ENCODE measurements around the gene OR6B1.

Gene OR6B1

DNA sequence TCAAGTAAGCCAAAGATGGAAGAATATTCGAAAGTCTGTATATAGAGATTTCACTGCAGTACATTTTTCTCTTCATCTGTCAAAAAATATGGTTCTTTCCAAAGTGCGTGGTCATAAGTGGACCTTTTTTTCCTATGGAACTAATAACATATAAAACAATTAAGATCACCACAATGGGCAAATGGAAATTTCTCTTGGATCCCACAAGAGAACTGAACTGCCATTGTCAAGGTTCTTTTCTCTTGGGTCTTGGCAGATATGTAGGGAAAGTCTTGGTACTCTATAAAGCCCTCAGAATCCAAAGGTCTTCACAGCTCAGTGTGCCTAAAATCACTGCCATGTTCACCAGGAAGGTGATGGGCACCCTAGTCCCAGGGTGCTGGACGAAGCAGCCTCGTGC, at the start of gene OR6B1:
TSS of gene OR6B1 (plus strand) at position 301 of the 400 bp plus-strand sequence. CDS start 3,677 bp downstream, outside the sequence.
- DNase-seq: no peak

DNA sequence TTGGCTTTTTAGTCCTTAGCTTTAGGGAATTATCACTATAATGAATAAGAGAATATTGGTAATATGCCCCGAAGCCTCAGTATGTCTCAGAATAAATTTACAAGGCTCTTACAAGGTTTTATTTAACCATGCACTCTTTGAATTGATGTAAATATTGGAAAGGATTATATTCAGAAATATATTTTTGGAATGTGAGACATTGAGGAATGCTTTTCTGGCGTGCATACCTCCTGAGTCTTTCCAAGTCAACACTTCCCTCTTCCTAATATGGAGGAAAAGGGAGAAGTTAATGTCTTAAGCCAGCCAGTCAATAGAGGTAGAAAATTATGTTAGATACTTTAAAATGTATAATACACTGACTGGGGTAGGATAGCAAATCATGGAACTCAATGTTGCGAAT, 46.7 kb upstream of the OR6B1 start:
- DNase-seq: no peak

DNA sequence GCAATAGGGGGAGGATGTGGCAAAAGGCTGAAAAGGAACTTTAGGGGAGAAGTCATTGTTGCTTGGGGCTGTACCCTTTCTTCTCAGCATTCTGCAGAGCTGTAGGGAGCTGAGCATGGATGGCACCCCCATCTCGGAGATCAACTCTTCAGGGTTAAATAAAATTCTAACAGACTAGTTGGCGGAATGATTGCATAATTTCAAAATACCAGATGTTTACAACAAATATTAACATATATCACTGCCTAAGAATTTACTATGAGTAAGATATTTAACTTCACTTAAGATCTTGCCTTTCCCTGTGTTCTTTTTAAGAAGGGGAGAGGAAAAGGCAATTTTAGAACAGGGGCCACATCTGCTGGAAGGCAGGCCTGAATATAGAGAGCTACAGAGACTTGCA, 46.0 kb upstream of the OR6B1 start:
- DNase-seq: no peak

DNA sequence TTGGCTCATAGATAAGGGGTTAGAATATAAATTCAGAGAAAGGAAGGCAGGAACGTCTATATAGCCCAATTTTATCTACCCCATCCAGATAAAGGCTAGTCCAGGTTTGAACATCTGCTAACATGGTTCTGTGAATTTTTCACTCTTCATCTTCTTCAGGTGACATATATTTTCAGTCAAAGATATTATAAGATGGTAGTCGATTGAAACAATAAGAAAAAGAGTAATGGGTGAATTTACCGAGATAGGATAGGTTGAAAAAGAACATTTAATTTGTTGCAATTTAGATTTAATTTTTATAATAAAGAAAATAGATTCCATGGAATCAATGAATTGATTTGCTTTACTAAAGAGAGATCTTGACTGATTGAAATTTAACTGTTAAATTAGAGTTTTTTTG, 45.6 kb upstream of the OR6B1 start, which contains the start of gene OR2F1:
TSS of gene OR2F1 (plus strand) at position 301 of the 400 bp plus-strand sequence. CDS start 5,127 bp downstream, outside the sequence.
- DNase-seq: no peak

DNA sequence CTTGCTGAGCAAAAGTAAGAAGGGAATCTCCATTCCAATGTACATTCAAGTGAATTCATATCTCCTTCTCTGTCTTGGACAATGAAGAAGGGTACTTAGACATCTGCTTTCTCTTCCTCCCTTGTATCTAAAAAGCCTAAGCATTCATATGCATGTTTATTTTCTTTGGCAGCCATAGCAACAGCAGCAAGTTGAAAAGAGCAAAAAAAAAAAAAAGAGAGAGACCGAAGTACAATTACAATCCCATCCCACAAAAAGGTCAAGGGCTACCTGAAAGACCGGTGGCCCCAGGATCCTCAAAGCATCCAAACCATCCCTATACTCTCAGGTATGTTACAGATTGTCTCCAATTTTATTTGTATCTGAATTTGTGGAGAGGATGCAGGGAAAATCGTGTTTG, 41.3 kb upstream of the OR6B1 start:
- DNase-seq: no peak

DNA sequence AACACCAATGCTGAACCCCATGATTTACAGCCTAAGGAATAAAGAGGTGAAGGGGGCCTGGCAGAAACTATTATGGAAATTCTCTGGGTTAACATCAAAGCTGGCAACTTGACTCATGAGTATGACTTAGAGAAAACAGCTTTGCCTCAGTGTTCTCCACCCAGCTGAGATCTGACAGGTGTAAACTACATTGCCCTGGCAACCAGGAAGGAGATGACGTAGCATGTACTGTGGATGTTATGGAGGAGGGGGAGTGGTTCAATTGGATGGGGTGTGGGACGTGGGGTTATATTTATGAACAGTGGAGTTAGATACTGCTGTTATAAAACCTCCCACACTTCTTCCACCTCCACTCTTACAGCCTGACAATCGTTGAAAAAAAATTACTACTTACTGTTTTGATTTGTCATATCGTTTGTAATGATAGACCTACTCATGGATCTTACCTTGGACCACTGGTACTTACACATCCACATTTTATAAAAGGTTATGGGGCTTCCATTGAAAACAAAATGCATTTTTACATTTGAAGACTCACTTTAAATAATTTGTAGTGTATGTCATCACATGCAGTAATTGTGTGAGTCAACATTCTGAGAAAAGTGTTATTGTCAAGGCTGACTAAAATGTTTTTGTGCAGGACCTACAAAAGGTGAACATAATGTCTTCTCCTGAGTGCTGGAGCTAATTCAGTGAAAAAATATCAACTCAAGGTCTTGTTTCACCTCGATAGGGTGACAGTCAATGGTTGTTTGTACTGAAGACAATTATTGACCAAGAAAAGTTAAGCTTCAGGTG, 39.1 kb upstream of the OR6B1 start:
- no peak for DNase-seq

DNA sequence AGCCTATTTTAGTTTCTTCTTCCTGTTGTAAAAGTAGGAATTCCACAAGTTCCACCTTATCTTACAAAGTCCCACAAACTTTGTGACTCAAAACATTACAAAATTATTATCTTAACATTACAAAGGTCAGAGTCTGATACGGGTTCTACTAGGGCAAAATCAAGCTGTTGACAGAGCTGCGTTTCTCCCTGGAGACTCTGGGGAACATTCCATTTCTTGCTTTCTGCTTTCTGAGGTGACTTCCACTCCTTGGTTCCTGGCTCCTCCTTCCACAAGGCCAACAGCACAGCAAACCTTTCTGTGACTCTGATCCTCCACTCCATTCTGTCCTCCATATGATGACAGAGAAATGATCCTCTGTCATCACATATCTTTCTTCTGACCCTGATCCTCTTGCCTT, 34.8 kb upstream of the OR6B1 start:
- DNase-seq: no peak

DNA sequence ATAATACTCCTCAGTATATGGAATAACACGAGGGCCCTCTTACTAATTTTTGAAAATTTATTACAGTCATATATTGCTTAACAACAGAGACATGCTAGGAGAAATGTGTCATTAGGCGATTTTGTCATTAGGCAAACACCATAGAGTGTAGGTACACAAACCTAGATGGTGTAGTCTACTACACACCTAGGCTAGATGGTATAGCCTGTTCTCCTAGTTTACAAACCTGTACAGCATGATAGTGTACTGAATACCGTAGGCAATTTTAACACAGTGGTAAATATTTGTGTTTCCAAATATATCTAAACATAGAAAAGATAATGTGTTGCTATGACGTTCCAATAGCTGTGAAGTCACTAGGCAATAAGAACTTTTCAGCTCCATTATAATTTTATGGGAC, 32.7 kb upstream of the OR6B1 start:
- DNase-seq: no peak

DNA sequence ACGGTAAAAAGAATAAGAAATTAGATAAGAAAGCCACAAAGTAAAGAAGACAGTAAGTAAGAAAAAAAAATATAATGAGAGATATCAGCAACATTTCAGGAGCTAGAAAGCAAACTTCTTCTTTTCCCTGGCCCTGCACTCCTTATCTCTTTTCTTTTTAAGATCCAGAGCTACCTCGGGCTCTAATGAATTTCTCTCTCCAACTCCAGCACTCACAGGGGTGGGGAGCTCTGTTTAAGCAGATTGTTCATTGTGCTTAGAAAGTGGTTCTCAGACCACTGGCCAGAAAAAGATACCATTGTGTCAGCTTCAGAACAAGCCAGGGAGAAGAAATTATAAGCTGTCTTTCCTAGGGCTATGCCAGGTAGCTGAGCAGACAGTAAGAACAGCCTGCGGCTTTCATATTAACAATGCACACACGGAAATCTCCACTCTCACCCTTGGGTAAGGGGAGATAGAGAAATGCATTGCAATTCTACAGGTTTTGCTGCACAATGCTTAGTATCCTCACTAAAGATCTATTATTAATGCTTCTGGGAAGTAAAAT, 26.2 kb upstream of the OR6B1 start:
- DNase-seq: no peak

DNA sequence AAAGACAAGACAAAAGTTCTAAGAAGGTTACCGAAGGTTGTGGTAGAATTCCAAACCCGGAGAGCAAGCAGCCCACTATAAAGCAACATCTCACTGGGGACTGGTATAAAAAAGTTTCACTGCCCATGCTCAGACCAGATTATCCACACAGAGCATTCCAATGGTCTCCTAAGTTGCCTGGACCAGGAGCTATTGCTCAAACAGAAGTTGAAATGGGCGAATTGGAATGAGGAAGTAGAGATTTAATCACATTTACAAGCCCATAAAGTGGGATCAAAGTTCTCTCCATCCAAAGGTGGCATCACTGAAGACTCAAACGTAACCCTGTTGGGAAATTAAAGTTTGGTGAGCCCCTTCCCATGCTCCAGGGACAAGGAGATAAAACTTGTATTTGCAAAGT, 25.7 kb upstream of the OR6B1 start:
- no peak for DNase-seq

DNA sequence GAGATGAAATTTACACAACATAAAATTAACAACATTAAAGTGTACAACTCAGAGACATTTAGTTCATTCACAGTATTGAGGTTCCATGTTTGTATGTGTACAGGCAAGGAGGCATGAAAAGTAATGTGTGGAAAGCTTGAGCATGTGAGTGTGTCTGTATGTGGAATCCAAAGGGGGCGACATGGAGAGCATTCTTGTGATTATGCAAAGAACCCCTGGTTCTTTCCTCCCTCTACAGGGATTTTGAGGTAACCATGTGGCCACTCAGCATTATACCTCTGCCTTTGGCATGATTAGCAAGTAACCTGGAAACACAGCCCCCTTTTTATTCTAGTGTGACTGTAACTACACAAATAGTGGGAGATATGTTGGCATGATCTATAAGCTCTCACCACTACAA, 24.5 kb upstream of the OR6B1 start:
- DNase-seq: no peak

DNA sequence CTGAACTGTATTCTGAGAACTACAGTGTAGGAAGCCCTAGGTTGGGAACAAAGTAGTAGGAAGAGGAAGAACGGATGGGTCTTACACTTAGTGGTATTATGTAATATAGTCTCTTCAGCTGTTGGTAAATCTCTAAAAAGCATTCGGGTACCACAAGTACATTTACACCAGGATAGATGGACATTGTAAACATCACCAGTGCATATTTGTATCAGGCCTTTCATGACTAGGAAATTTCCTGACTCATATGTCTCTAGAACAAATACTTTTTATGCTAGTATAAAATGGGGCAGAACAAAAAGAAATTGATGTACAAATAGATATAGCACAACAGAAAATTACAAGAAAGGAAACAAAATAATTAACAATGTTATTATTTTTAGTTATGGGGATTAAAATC, 21.5 kb upstream of the OR6B1 start:
- no peak for DNase-seq

DNA sequence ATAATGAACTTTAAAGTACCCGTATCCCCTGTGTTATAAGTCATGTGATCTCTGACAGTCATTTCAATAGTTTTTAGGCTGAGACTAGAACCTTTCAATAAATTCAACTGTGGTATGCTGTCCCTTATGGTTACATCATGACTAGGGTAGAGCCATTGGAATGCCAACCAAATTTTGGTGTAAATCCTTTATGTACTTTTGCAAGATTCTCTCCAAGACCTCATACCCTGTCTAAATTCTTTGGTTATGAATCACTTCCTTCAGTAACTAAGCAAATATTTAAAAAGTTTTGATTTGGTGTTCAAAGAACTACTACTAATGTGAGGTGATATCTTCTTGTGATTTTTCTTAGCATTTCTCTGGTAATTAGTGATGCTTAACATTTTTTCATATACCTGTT, 20.8 kb upstream of the OR6B1 start:
- no peak for DNase-seq

DNA sequence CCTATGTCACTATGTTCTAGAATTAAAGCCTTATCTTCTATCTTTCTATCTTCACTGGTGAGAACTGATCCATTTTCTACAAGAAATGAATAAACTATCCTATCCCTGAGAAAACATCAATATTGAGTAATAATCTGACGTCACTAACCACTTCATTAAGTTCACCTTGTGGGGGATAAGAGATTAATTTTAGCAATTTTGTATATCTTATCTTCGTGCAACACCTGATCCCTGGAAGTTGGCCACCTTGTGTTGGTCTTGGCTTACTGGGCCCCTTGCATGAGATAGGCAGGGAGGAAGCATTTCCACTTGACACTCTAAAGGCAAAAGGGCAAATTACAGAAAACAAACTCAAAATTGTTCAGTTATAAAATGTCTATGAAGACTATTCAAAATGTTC, 20.1 kb upstream of the OR6B1 start:
- no peak for DNase-seq

DNA sequence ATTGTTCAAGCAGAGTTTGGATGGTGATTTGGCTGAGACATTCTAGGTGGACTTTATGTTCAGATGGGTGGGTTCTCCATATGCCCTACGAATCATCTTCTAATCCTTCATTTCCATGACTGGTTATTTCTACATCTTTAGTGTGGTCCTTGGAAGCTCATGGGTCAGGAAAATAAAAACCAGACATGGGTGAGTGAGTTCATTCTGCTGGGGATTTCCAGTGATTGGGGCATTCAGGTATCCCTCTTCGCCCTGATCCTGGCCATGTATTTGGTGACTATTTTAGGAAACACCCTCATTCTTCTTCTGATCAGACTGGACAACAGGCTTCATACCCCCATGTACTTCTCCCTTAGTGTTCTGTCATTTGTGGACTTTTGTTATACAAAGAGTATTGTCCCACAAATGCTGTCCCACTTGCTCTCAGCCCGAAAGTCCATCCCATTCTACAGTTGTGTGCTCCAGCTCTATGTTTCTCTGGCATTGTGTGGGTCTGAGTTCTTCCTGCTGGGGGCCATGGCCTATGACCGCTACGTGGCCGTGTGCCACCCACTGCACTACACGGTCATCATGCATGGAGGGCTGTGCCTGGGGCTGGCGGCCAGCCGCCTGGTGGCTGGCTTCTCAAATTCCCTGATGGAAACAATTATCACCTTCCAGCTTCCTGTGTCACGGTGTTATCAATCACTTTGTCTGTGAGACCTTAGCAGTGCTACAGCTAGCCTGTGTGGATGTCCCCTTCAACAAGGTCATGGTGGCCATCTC, 19.2 kb upstream of the OR6B1 start:
- no peak for DNase-seq

DNA sequence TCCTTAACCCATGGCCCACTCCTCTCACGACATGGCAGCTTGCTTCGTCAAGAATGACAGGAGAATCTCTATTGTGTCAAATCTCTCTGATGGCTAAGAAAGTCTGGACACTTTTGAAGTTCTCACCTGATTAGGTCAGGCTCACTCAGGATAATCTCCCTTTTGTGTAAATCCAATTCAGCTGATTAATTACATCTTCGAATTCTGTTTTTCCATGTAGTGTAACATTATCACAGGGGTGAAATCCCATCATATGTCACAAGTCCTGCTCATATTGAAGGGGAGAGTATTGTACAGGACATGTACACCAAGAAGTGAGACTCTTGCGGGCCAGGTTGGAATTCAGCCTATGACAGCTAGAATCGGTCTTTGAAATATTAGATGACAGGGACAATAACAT, 16.2 kb upstream of the OR6B1 start:
- DNase-seq: no peak

DNA sequence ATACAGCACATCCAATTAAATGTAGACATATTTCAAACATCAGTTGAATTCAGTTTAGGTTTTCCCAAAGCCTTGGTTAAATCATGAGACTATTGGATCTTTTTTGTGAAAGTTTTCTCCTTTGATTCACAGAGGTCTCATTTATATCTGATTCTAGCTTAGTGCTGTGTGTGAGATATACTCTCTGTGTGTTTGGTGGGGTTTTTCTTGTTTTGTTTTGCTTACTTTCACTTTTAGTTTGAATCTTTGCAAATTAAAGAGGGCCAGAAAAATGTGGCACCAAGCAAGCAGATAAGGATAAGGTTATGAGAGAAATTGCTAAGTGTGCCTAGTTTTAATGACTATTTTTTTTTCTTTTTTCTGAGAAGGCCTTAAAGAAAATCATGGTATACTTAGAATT, 12.6 kb upstream of the OR6B1 start:
- no peak for DNase-seq

DNA sequence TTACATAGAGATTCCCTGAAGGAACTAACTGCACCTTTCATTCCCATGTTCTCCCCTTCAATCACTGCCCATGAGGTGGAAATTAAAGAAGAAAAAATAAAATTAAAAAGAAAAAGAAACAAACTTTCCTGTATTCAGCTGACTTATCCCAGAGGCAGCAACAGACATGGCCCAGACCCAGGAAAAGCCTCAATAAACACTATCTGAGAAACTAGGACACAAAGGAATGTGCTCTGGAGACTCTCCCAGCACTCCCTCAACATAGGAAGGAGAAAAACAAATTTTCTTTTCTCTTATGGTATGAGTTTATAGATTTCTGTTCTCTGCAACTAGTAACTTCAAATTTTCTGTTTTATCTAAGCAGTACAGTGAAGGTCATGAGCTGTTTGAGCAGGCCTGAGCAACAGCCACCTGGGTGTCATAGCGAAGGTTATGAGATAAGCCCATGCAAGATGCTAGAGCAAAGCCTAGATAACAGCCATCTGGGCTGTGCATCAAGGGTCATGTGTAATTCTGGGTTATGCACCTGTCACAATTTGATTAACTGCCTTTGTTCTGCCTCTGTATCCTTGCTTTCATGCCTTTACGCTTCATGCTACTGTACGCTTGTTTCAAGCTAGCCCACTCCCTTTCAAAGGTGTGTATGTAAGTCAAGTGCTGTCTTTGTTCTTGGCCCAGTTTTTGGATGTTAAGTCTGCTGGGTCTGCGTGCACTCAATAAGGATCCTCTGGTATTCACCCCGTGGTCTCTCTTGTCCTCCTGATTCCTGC, 11.0 kb upstream of the OR6B1 start:
- no peak for DNase-seq

DNA sequence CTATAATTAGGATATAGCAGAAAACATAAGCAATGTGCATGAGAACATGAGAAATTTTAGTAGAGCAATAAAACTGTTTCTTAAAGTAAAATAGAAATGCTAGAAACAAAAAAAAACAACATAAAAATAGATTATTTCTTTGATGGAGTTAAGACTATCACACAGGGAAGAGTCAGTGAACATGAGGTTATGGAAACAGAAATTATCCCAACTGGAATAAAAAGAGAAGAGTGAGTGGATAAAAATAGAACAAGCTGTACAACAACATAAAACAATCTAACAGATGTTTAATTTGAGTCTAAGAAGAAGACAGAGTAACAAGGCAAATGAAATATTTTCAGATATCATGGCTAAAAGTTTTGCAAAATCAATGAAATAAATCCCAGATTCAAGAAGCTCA, 7.5 kb upstream of the OR6B1 start:
- no peak for DNase-seq

DNA sequence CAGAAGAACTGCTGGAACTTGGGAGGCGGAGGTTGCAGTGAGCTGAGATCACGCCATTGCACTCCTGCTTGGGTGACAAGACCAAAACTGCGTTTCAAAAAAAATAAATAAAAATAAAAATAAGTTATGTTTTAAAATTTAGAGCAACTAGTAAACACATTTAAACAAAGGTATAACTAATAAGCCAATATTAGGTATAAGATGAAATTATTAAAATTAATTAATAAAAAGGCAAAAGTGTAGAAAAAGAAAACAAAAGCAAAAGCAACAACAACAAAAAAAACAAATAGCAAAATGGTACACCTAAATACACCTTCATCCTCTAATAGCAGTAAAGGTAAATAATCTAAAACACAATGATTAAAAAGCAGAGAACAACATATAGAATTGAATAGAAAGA, 6.2 kb upstream of the OR6B1 start:
- DNase-seq: no peak

DNA sequence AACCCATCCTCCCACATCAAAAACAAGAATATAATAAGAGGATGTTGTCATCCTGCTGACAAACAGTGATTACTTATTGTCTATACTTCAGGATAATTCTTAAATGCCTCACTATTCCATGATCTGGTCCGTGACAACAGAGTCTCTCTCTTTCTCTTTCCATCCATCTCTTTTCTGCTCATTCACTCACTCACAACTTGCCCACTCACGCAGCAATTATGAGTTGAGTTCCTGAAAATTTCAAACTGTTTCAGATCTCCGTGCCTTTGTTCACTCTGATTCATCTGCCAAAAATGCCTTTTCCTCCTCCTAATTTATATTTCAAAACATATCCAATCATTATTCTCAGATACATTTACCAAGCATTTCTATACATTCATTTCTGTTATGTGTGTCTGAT, 1.4 kb downstream of the OR6B1 start:
- no peak for DNase-seq

DNA sequence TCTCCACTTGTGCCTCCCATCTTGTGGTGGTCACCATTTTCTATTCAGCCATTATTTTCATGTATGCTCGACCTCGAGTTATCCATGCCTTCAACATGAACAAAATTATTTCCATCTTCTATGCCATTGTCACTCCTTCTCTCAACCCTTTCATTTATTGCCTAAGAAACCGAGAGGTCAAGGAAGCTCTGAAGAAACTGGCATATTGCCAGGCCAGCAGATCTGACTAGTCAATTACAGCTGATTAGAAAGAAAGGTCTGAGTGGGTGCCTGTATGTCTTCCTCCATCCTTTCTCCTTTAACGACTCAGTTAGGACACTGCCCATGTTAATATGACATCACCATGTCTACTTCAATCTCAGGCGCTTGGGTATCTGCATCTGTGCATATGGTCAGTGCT, 4.6 kb downstream of the OR6B1 start:
- no peak for DNase-seq

DNA sequence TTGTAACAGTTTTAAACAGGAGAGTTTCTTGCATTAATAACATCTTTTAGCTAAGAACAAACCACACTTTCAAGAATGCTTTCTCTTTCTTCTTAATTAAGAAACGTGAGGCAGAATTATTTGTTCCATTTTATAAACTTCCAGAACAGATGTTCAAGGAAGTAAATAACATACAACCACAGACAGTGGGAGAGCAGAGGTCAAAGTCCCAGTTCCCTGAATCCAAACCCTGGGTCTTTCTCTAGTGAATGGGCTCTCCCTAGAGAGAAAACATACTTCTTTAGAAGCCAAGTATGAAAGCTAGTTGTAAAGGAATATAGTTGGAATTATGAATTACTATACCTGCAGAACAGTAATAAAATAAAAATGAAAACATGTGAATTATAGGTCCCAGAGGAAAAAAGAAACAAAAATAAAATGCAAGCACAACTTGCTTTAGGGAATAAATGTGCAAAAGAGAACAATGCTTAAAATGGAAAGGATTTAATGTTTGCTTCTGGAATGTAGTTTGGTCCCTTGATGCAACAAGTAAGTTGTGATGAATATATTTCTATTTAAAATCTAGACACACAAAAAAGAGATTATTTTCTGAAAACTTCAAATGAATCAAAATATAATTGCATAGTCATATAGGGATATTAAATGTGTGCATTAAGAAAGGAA, 6.0 kb downstream of the OR6B1 start:
- DNase-seq: no peak

Measured in GOT3 (cell line).